AG10803 (cell line): ENCODE measurements around the gene NPM1.
"Not testable (repeated sequence)": the region's sequence is repeated elsewhere in the genome, so short reads cannot be mapped to it uniquely, and the experiment has no call there.

Source experiments
- DNase-seq: peaks from one replicate; pipeline ENCODE4 v3.0.0; 2010; ENCODE audit warnings: low read depth
- H3K4me3 ChIP-seq: 2 replicates; pipeline ENCODE4 v1.5.1; 2011; ENCODE audit warnings: mild to moderate bottlenecking, low read length, control low read depth
- CTCF ChIP-seq: conservative IDR thresholded peaks from 2 replicates; pipeline ENCODE4 v1.5.1; 2011; ENCODE audit warnings: mild to moderate bottlenecking, low read length, control low read depth, inconsistent platforms

Gene NPM1

GRCh38 chr5:171355302-171355724, 32.3 kb upstream of the NPM1 start:
- TF ChIP-seq CTCF = no peak
- DNase-seq = no peak
- no peak overlapping the region for H3K4me3 ChIP-seq

GRCh38 chr5:171357843-171358242, 29.8 kb upstream of the NPM1 start:
- no peak overlapping the region for H3K4me3 ChIP-seq
- TF ChIP-seq CTCF = no peak
- no peak for DNase-seq

- not testable (repeated sequence) for H3K4me3 ChIP-seq, DNase-seq
Measured at GRCh38 chr5:171361151-171361550, 26.5 kb upstream of the NPM1 start.

- not testable (repeated sequence) for DNase-seq, H3K4me3 ChIP-seq
Measured at GRCh38 chr5:171363249-171363648, 24.4 kb upstream of the NPM1 start.

GRCh38 chr5:171363846-171364245, 23.8 kb upstream of the NPM1 start:
- no peak for DNase-seq
- H3K4me3 ChIP-seq = no peak overlapping the region
- TF ChIP-seq CTCF = no peak

GRCh38 chr5:171365351-171365750, 22.3 kb upstream of the NPM1 start:
- DNase-seq = no peak
- peak; percentile 39 for TF ChIP-seq CTCF

GRCh38 chr5:171366645-171367044, 21.0 kb upstream of the NPM1 start:
- DNase-seq = no peak
- H3K4me3 ChIP-seq = no peak overlapping the region
- no peak for TF ChIP-seq CTCF

More at GRCh38 chr5:171365351-171365750, 22.3 kb upstream of the NPM1 start:
- no peak overlapping the region for H3K4me3 ChIP-seq

GRCh38 chr5:171367424-171368370, 20.0 kb upstream of the NPM1 start:
- DNase-seq = peak; percentile 64
- TF ChIP-seq CTCF = no peak
- H3K4me3 ChIP-seq = no peak overlapping the region
